ENCODE measurements around the gene APOE.
"Not testable (repeated sequence)": the region's sequence is repeated elsewhere in the genome, so short reads cannot be mapped to it uniquely, and the experiment has no call there.

Gene APOE

GRCh38 chr19:44912854-44913253, 7.3 kb downstream of the APOE start:
- no peak for DNase-seq

GRCh38 chr19:44913512-44914432, 8.2 kb downstream of the APOE start:
- DNase-seq, result not testable (repeated sequence)

- peak; percentile 76 to 81 for DNase-seq
These were observed 9.0 kb downstream of the APOE start, which contains the start of gene APOC1 for GRCh38 chr19:44914433-44915206. TSS of gene APOC1 (plus strand) at chr19:44914608. CDS start at chr19:44914892, 284 bp downstream.

GRCh38 chr19:44924243-44924725, 18.7 kb downstream of the APOE start:
- DNase-seq, result no peak

GRCh38 chr19:44925114-44925891, 19.7 kb downstream of the APOE start:
- peak in 1 of 2 donors; percentile 4 for DNase-seq

- DNase-seq, result not testable (repeated sequence)
These were observed 20.9 kb downstream of the APOE start for GRCh38 chr19:44926245-44927077.

GRCh38 chr19:44927746-44928145, 22.1 kb downstream of the APOE start:
- no peak for DNase-seq

GRCh38 chr19:44930088-44930487, 24.5 kb downstream of the APOE start:
- no peak for DNase-seq

GRCh38 chr19:44931541-44931940, 25.9 kb downstream of the APOE start:
- DNase-seq, result no peak

GRCh38 chr19:44939668-44940067, 34.1 kb downstream of the APOE start:
- no peak for DNase-seq

GRCh38 chr19:44942067-44942571, 36.5 kb downstream of the APOE start, which contains the start of gene APOC4:
TSS of gene APOC4 (plus strand) at chr19:44942237. CDS start at chr19:44942278, 41 bp downstream.
- no peak for DNase-seq

GRCh38 chr19:44943801-44944249, 38.2 kb downstream of the APOE start:
- peak in 1 of 2 donors; percentile 43 for DNase-seq

GRCh38 chr19:44947041-44947581, 41.5 kb downstream of the APOE start:
- DNase-seq, result no peak

GRCh38 chr19:44948237-44948636, 42.6 kb downstream of the APOE start:
- DNase-seq, result no peak

GRCh38 chr19:44948763-44949374, 43.3 kb downstream of the APOE start:
- no peak for DNase-seq

GRCh38 chr19:44949550-44949949, 44.0 kb downstream of the APOE start:
- no peak for DNase-seq

- DNase-seq, result peak; percentile 69 to 84
These were observed 45.9 kb downstream of the APOE start for GRCh38 chr19:44951179-44952159.

- DNase-seq, result no peak
These were observed 48.7 kb downstream of the APOE start for GRCh38 chr19:44954278-44954648.

Measured in CD4-positive, alpha-beta T cell treated with Interferon alpha-2 for 1 hour (primary cell).